ENCODE data around the gene NANOS3. TPM values are rescaled to one million over a fixed set of nuclear protein-coding genes. Genes with fewer than 3 reads are reported as not detected.
A peak's percentile ranks its signal among the peaks of the same experiment; 100 is the strongest.

Gene NANOS3
- total and polyA plus RNA-seq, 2 of the 13 experiments (the other 11 are each of a cell fraction or from before 2014, with no cell fraction given) = 0.21 TPM; not detected in 1

DNA sequence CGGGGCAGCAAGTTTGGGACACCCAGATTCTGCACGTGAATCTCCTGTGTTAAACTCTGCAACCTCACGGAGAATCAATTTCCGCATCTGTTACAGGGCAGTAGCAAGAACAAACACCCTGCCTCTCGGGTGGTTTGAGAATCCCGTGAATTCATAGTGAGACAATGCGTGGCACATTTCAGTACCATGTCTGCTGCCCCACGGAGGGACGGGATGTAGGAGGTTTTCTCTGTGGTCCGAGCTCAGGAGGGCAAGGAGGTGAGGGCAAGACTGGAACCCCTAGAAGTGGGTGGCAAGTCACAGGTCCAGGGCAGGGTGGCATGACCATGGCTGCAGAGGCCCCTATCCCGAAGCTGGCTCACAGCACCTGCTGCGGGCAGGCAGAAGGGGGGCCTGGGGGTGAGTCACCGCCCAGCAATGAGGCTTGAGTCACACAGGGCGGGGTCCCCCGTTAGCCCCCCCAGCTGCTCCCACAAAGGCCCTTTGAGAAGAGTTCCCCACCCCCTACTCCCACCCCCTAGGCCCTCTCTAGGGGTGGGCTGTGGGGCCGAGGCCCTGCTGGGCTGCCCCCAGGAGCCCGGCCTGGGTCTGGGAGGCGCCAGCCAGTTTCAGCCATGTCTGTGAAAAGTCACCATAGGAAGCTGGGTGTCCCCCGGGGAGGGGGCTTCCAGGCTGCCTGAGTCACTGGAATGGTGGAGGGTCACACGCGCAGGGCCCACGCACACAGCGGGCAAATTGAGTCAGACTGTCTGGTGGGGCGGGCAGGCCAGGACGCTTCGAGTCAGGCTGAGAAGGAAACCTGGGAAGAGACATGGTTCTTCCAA is 25.8 kb upstream of the NANOS3 start (continued):
- peak; percentile 33; the same call in 1 of the 2 replicates for TF ChIP-seq YEATS4 (CRISPR knock-in tag; IDR thresholded peaks at IDR 0.05; ENCODE audit: borderline replicate concordance)
- TF ChIP-seq TEAD3 (CRISPR knock-in tag; optimal IDR thresholded peaks at IDR 0.05; ENCODE audit: borderline replicate concordance) = peak; percentile 98
- TF ChIP-seq HIVEP1 (CRISPR knock-in tag; IDR thresholded peaks at IDR 0.05) = 0 out of 2 replicates have a peak, but pooled peaks have one; percentile 18
- TF ChIP-seq, protein P1, sequence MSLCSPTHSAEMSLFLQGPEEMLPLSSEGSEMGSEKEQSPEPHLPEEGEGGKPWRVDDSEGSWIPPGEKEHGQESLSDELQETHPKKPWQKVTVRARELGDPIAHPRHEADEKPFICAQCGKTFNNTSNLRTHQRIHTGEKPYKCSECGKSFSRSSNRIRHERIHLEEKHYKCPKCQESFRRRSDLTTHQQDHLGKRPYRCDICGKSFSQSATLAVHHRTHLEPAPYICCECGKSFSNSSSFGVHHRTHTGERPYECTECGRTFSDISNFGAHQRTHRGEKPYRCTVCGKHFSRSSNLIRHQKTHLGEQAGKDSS (CRISPR knock-in tag; IDR thresholded peaks at IDR 0.05; ENCODE audit: borderline replicate concordance, low read depth) = peak; percentile 43; the same call in 1 of the 2 replicates
- no peak for TF ChIP-seq ZNF530 (CRISPR knock-in tag; IDR thresholded peaks at IDR 0.05; ENCODE audit: low read depth)
- TF ChIP-seq, protein P2, sequence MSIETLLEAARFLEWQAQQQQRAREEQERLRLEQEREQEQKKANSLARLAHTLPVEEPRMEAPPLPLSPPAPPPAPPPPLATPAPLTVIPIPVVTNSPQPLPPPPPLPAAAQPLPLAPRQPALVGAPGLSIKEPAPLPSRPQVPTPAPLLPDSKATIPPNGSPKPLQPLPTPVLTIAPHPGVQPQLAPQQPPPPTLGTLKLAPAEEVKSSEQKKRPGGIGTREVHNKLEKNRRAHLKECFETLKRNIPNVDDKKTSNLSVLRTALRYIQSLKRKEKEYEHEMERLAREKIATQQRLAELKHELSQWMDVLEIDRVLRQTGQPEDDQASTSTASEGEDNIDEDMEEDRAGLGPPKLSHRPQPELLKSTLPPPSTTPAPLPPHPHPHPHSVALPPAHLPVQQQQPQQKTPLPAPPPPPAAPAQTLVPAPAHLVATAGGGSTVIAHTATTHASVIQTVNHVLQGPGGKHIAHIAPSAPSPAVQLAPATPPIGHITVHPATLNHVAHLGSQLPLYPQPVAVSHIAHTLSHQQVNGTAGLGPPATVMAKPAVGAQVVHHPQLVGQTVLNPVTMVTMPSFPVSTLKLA (IDR thresholded peaks at IDR 0.05) = no peak
- TF ChIP-seq RARG (CRISPR knock-in tag; IDR thresholded peaks at IDR 0.05; ENCODE audit: low read depth) = no peak
- TF ChIP-seq, protein P3, sequence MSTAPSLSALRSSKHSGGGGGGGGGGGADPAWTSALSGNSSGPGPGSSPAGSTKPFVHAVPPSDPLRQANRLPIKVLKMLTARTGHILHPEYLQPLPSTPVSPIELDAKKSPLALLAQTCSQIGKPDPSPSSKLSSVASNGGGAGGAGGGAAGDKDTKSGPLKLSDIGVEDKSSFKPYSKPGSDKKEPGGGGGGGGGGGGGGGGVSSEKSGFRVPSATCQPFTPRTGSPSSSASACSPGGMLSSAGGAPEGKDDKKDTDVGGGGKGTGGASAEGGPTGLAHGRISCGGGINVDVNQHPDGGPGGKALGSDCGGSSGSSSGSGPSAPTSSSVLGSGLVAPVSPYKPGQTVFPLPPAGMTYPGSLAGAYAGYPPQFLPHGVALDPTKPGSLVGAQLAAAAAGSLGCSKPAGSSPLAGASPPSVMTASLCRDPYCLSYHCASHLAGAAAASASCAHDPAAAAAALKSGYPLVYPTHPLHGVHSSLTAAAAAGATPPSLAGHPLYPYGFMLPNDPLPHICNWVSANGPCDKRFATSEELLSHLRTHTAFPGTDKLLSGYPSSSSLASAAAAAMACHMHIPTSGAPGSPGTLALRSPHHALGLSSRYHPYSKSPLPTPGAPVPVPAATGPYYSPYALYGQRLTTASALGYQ (CRISPR knock-in tag; IDR thresholded peaks at IDR 0.05) = no peak; the same call in 1 of the 2 replicates
- peak; percentile 43; the same call in 1 of the 2 replicates for TF ChIP-seq HOXA3 (CRISPR knock-in tag; IDR thresholded peaks at IDR 0.05)
- TF ChIP-seq ZNF678 (CRISPR knock-in tag; IDR thresholded peaks at IDR 0.05) = 0 out of 2 replicates have a peak, but pooled peaks have one; percentile 28
- peak; percentile 73 for TF ChIP-seq GATAD2A (CRISPR knock-in tag; IDR thresholded peaks at IDR 0.05)
- peak; percentile 49; the same call in 1 of the 2 replicates for TF ChIP-seq HMG20A (CRISPR knock-in tag; IDR thresholded peaks at IDR 0.05; ENCODE audit: borderline replicate concordance)
- no peak for TF ChIP-seq MED8 (CRISPR knock-in tag; IDR thresholded peaks at IDR 0.05; ENCODE audit: insufficient replicate concordance)
- TF ChIP-seq ZNF724P (CRISPR knock-in tag; IDR thresholded peaks at IDR 0.05; ENCODE audit: borderline replicate concordance) = no peak
- TF ChIP-seq, protein P4, sequence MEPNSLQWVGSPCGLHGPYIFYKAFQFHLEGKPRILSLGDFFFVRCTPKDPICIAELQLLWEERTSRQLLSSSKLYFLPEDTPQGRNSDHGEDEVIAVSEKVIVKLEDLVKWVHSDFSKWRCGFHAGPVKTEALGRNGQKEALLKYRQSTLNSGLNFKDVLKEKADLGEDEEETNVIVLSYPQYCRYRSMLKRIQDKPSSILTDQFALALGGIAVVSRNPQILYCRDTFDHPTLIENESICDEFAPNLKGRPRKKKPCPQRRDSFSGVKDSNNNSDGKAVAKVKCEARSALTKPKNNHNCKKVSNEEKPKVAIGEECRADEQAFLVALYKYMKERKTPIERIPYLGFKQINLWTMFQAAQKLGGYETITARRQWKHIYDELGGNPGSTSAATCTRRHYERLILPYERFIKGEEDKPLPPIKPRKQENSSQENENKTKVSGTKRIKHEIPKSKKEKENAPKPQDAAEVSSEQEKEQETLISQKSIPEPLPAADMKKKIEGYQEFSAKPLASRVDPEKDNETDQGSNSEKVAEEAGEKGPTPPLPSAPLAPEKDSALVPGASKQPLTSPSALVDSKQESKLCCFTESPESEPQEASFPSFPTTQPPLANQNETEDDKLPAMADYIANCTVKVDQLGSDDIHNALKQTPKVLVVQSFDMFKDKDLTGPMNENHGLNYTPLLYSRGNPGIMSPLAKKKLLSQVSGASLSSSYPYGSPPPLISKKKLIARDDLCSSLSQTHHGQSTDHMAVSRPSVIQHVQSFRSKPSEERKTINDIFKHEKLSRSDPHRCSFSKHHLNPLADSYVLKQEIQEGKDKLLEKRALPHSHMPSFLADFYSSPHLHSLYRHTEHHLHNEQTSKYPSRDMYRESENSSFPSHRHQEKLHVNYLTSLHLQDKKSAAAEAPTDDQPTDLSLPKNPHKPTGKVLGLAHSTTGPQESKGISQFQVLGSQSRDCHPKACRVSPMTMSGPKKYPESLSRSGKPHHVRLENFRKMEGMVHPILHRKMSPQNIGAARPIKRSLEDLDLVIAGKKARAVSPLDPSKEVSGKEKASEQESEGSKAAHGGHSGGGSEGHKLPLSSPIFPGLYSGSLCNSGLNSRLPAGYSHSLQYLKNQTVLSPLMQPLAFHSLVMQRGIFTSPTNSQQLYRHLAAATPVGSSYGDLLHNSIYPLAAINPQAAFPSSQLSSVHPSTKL (CRISPR knock-in tag; IDR thresholded peaks at IDR 0.05) = peak; percentile 76
- TF ChIP-seq MLLT10 (CRISPR knock-in tag; IDR thresholded peaks at IDR 0.05) = no peak
- no peak for TF ChIP-seq CCAR2 (optimal IDR thresholded peaks at IDR 0.05; ENCODE audit: low read depth, low read length)
- no peak for TF ChIP-seq STAG1 (CRISPR knock-in tag; IDR thresholded peaks at IDR 0.05)
- TF ChIP-seq AHR (CRISPR knock-in tag; IDR thresholded peaks at IDR 0.05) = no peak
- peak; percentile 54 for TF ChIP-seq ZNF143 (CRISPR knock-in tag; IDR thresholded peaks at IDR 0.05)
- peak; percentile 52 for TF ChIP-seq TBL1XR1 (IDR thresholded peaks at IDR 0.05; ENCODE audit: borderline replicate concordance, low read length, partially characterized antibody)
- TF ChIP-seq ZNF230 (CRISPR knock-in tag; IDR thresholded peaks at IDR 0.05) = peak; percentile 56; the same call in 1 of the 2 replicates
- TF ChIP-seq ZNF891 (CRISPR knock-in tag; IDR thresholded peaks at IDR 0.05) = no peak

Data from HepG2 (cell line).